NAMALWA (cell line): ENCODE data around the gene ZNF648.
"Not testable (repeated sequence)": the region's sequence is repeated elsewhere in the genome, so short reads cannot be mapped to it uniquely, and the experiment has no call there.

Experiments used
- DNase-seq: peaks from one replicate; pipeline ENCODE4 v3.0.0-alpha.2; 2015; ENCODE audit warnings: low spot score

The ZNF648 gene

GRCh38 chr1:182061594-182061993 lies at the start of gene ZNF648:
Gene ZNF648 (minus strand): TSS chr1:182061712. CDS start chr1:182058010, 3,702 bp downstream.
- DNase-seq, result no peak

GRCh38 chr1:182110635-182111034 lies 49.1 kb upstream of the ZNF648 start:
- no peak for DNase-seq

GRCh38 chr1:182109771-182110170 lies 48.3 kb upstream of the ZNF648 start:
- DNase-seq, result no peak

GRCh38 chr1:182107209-182107608 lies 45.7 kb upstream of the ZNF648 start:
- DNase-seq, result no peak

- DNase-seq, result no peak
Observed at GRCh38 chr1:182102043-182102416, 40.5 kb upstream of the ZNF648 start.

- DNase-seq, result no peak
Observed at GRCh38 chr1:182101415-182102042, 40.0 kb upstream of the ZNF648 start.

- no peak for DNase-seq
Observed at GRCh38 chr1:182098301-182098700, 36.8 kb upstream of the ZNF648 start.

GRCh38 chr1:182095946-182096345 lies 34.4 kb upstream of the ZNF648 start:
- no peak for DNase-seq

- not testable (repeated sequence) for DNase-seq
Observed at GRCh38 chr1:182094514-182095005, 33.0 kb upstream of the ZNF648 start.

- no peak for DNase-seq
Observed at GRCh38 chr1:182093781-182094180, 32.3 kb upstream of the ZNF648 start.

GRCh38 chr1:182092336-182092735 lies 30.8 kb upstream of the ZNF648 start:
- no peak for DNase-seq

GRCh38 chr1:182091083-182091482 lies 29.6 kb upstream of the ZNF648 start:
- DNase-seq, result no peak

- DNase-seq, result no peak
Observed at GRCh38 chr1:182087719-182088350, 26.3 kb upstream of the ZNF648 start.

GRCh38 chr1:182087304-182087703 lies 25.8 kb upstream of the ZNF648 start:
- no peak for DNase-seq

GRCh38 chr1:182086620-182087019 lies 25.1 kb upstream of the ZNF648 start:
- no peak for DNase-seq

- no peak for DNase-seq
Observed at GRCh38 chr1:182086136-182086535, 24.6 kb upstream of the ZNF648 start.

- no peak for DNase-seq
Observed at GRCh38 chr1:182085726-182086125, 24.2 kb upstream of the ZNF648 start.

- peak; percentile 88 for DNase-seq
Observed at GRCh38 chr1:182084487-182085316, 23.2 kb upstream of the ZNF648 start.

GRCh38 chr1:182083851-182084486 lies 22.5 kb upstream of the ZNF648 start:
- DNase-seq, result no peak

GRCh38 chr1:182080955-182081582 lies 19.6 kb upstream of the ZNF648 start:
- DNase-seq, result peak; percentile 77

- no peak for DNase-seq
Observed at GRCh38 chr1:182080040-182080439, 18.5 kb upstream of the ZNF648 start.

- DNase-seq, result no peak
Observed at GRCh38 chr1:182071924-182072323, 10.4 kb upstream of the ZNF648 start.
